ENCODE measurements around the gene CALD1.

CALD1 gene

DNA sequence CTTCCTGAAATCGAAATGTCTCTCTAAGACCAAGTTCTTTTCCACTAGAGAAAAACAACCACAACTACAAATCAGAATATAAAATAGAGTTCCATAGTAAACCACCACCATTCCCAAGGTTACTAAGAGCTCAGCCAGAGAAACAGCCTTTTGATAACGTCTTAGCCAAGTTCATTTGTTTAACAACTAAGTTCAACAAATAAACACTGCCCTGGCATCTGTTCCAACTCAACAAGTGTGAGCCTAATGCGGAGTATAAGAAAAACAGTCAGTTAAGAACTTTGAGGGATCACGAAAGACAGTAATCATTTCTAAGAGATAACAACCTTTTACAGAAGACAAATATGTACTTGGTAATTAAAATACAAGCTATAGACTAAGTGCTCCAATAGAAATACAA, 77.3 kb downstream of the CALD1 start:
- no peaks in the 10 kb centered on the region for H4K20me1 ChIP-seq (ENCODE audit: control insufficient read depth, insufficient read depth, low read depth, low read length)
- no peaks in the 10 kb centered on the region for H3F3A ChIP-seq (ENCODE audit: control insufficient read depth, insufficient read depth)
- no peaks in the 10 kb centered on the region for H3K9me2 ChIP-seq (replicated peaks; ENCODE audit: control insufficient read depth, low read length)
- no peaks in the 10 kb centered on the region for H3K36me3 ChIP-seq (ENCODE audit: control insufficient read depth, low read length)
- no peak overlapping the region for H3K27ac ChIP-seq (ENCODE audit: low read depth, low read length)
- H3K4me3 ChIP-seq (ENCODE audit: low read length): no peak overlapping the region
- H3K4me1 ChIP-seq (ENCODE audit: control insufficient read depth, low read length): no peaks in the 10 kb centered on the region
- H3K9me3 ChIP-seq (ENCODE audit: control insufficient read depth, insufficient read depth, low read length): no peaks in the 10 kb centered on the region
- no peaks in the 10 kb centered on the region for H3K79me2 ChIP-seq (ENCODE audit: control insufficient read depth, low read length)
- peaks cover 3% of the 10 kb centered on the region; the same call in 1 of the 2 replicates for H3K27me3 ChIP-seq (ENCODE audit: control insufficient read depth, low read length)
- TF ChIP-seq EZH2phosphoT487 (IDR thresholded peaks at IDR 0.05; ENCODE audit: borderline replicate concordance, low read length) (no peak), CTCF (IDR thresholded peaks at IDR 0.05; ENCODE audit: low read depth, low read length, poor library complexity, severe bottlenecking) (no peak)
- H3K4me2 ChIP-seq (ENCODE audit: low read length): no peak overlapping the region

DNA sequence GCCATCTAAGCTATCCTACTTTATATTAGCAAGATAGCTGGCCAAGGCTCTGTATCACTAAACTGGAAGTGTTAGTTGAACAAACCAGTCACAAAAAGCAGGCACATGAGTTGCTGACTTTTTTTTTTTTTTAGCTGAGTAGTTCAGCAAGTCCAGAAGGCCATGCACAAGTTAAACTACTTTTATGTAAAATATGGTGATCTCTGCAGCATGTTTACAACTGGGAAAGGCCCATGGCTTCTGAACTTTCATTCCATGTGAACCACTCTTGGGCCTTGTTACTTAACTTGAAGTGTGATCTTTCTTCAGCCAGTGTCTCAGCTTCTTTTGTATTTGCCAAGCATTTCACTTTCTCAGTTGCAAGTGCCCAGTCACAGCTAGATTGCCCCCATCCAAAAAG, 78.5 kb downstream of the CALD1 start:
- TF ChIP-seq CTCF (IDR thresholded peaks at IDR 0.05; ENCODE audit: low read depth, low read length, poor library complexity, severe bottlenecking) (no peak), EZH2phosphoT487 (IDR thresholded peaks at IDR 0.05; ENCODE audit: borderline replicate concordance, low read length) (no peak)
- H3K9me3 ChIP-seq (ENCODE audit: control insufficient read depth, insufficient read depth, low read length): no peaks in the 10 kb centered on the region
- H3K36me3 ChIP-seq (ENCODE audit: control insufficient read depth, low read length): no peaks in the 10 kb centered on the region
- no peak overlapping the region for H3K4me3 ChIP-seq (ENCODE audit: low read length)
- no peaks in the 10 kb centered on the region for H3K4me1 ChIP-seq (ENCODE audit: control insufficient read depth, low read length)
- H3K27me3 ChIP-seq (ENCODE audit: control insufficient read depth, low read length): peaks cover 8% of the 10 kb centered on the region; the same call in 1 of the 2 replicates
- no peaks in the 10 kb centered on the region for H4K20me1 ChIP-seq (ENCODE audit: control insufficient read depth, insufficient read depth, low read depth, low read length)
- no peak overlapping the region for H3K27ac ChIP-seq (ENCODE audit: low read depth, low read length)
- no peaks in the 10 kb centered on the region for H3K9me2 ChIP-seq (replicated peaks; ENCODE audit: control insufficient read depth, low read length)
- H3F3A ChIP-seq (ENCODE audit: control insufficient read depth, insufficient read depth): no peaks in the 10 kb centered on the region
- H3K79me2 ChIP-seq (ENCODE audit: control insufficient read depth, low read length): no peaks in the 10 kb centered on the region
- no peak overlapping the region for H3K4me2 ChIP-seq (ENCODE audit: low read length)

GRCh38 chr7:134859783-134860182, 80.3 kb downstream of the CALD1 start:
- Histone ChIP-seq H3K4me1 (ENCODE audit: control insufficient read depth, low read length) (no peaks in the 10 kb centered on the region), H3K27ac (ENCODE audit: low read depth, low read length) (no peak overlapping the region), H3K27me3 (ENCODE audit: control insufficient read depth, low read length) (peaks cover 8% of the 10 kb centered on the region; the same call in 1 of the 2 replicates)

More at GRCh38 chr7:134859783-134860182, 80.3 kb downstream of the CALD1 start:
- no peaks in the 10 kb centered on the region for H3K9me3 ChIP-seq (ENCODE audit: control insufficient read depth, insufficient read depth, low read length)
- no peaks in the 10 kb centered on the region for H3K9me2 ChIP-seq (replicated peaks; ENCODE audit: control insufficient read depth, low read length)
- H3K4me2 ChIP-seq (ENCODE audit: low read length): no peak overlapping the region
- TF ChIP-seq EZH2phosphoT487 (IDR thresholded peaks at IDR 0.05; ENCODE audit: borderline replicate concordance, low read length) (no peak), CTCF (IDR thresholded peaks at IDR 0.05; ENCODE audit: low read depth, low read length, poor library complexity, severe bottlenecking) (no peak)
- H4K20me1 ChIP-seq (ENCODE audit: control insufficient read depth, insufficient read depth, low read depth, low read length): no peaks in the 10 kb centered on the region
- no peak overlapping the region for H3K4me3 ChIP-seq (ENCODE audit: low read length)
- H3F3A ChIP-seq (ENCODE audit: control insufficient read depth, insufficient read depth): no peaks in the 10 kb centered on the region
- no peaks in the 10 kb centered on the region for H3K79me2 ChIP-seq (ENCODE audit: control insufficient read depth, low read length)
- no peaks in the 10 kb centered on the region for H3K36me3 ChIP-seq (ENCODE audit: control insufficient read depth, low read length)
